Testis (tissue), 2 donors: Measurements from ENCODE around the gene R3HDM4.

Source experiments
- CTCF ChIP-seq, 3 experiments: fragments of 450-650 bp in 2 of 3; fragments of 200-600 bp in 1 of 3; sonication (generic) in 1 of 3; IDR thresholded peaks; one replicate each; pipeline ENCODE4 v1.5.1; 2016 to 2019; ENCODE audit warnings: antibody characterized with exemption in 3 of 3, mild to moderate bottlenecking in 2 of 3, moderate library complexity in 1 of 3
- POLR2A ChIP-seq: fragments of 450-650 bp; IDR thresholded peaks from one replicate; pipeline ENCODE4 v1.6.1; 2017; ENCODE audit warnings: antibody characterized with exemption, mild to moderate bottlenecking, moderate library complexity

GRCh38 chr19:862581-863314 is 50.3 kb downstream of the R3HDM4 start:
- TF ChIP-seq CTCF (IDR thresholded peaks at IDR 0.05) (no peak), POLR2A (no peak)
